Gastroesophageal sphincter (tissue), 4 donors: ENCODE data around the gene BCDIN3D. TPM values are rescaled to one million over a fixed set of nuclear protein-coding genes. Genes with fewer than 3 reads are reported as not detected.

Source experiments
- ATAC-seq: fragments of 150-250 bp; one replicate; pipeline ENCODE4 v1.9.1; 2016; ENCODE audit warnings: mild to moderate bottlenecking, moderate library complexity
- H3K27ac ChIP-seq, 4 donors: fragments of 200-600 bp; sonication (generic) in 3 of 4; 1 replicate in 3 of 4; 2 replicates in 1 of 4; pipeline ENCODE4 v1.5.1; 2016 to 2019
- H3K27me3 ChIP-seq: fragments of 200-600 bp; sonication (generic); one replicate; pipeline ENCODE4 v1.5.1; 2019
- H3K36me3 ChIP-seq, 2 donors: fragments of 200-600 bp; sonication (generic); one replicate each; pipeline ENCODE4 v1.5.1; 2019; ENCODE audit warnings: control low read depth in 1 of 2
- H3K4me1 ChIP-seq, 3 donors: fragments of 200-600 bp; sonication (generic); 1 replicate in 2 of 3; 2 replicates in 1 of 3; pipeline ENCODE4 v1.5.1; 2016 to 2019; ENCODE audit warnings: control low read depth in 2 of 3
- H3K4me3 ChIP-seq, 2 donors: fragments of 200-600 bp; sonication (generic); one replicate each; pipeline ENCODE4 v1.5.1; 2019; ENCODE audit warnings: mild to moderate bottlenecking in 1 of 2, moderate library complexity in 1 of 2
- H3K9me3 ChIP-seq, 3 donors: fragments of 200-600 bp; sonication (generic); one replicate each; pipeline ENCODE4 v1.5.1; 2017 to 2019; ENCODE audit warnings: control low read depth in 2 of 3
- CTCF ChIP-seq, 4 experiments: fragments of 200-600 bp in 2 of 4; fragments of 450-650 bp in 2 of 4; sonication (generic) in 1 of 4; IDR thresholded peaks; one replicate each; pipeline ENCODE4 v1.5.1; 2017 to 2019; ENCODE audit warnings: antibody characterized with exemption in 4 of 4, mild to moderate bottlenecking in 2 of 4, moderate library complexity in 2 of 4
- EP300 ChIP-seq: sonication (generic); formaldehyde crosslinking; IDR thresholded peaks from one replicate; pipeline ENCODE4 v1.6.1; 2017; ENCODE audit warnings: antibody characterized with exemption, mild to moderate bottlenecking
- POLR2A ChIP-seq, 2 donors: fragments of 450-650 bp; IDR thresholded peaks; one replicate each; pipeline ENCODE4 v1.6.1; 2017; ENCODE audit warnings: antibody characterized with exemption in 2 of 2, mild to moderate bottlenecking in 2 of 2, moderate library complexity in 1 of 2
- POLR2AphosphoS5 ChIP-seq: sonication (generic); formaldehyde crosslinking; IDR thresholded peaks from one replicate; pipeline ENCODE4 v1.6.1; 2017; ENCODE audit warnings: antibody characterized with exemption
- WGBS, 2 donors: methylation state at CpG; one replicate each; pipeline ENCODE4 v1.1.5; 2018; ENCODE audit warnings: low coverage in 1 of 2; 5-methylcytosine and 5-hydroxymethylcytosine counted together
- total RNA-seq, 4 donors: library from RNA; depleted of rRNA; stranded (reverse); fragments of >200 nt; gene quantifications; one replicate each; pipeline ENCODE4 v1.1.0, GENCODE V29; 2016

BCDIN3D gene
- total RNA-seq, 4 donors from 2014 or later, result 2.6 to 4.7 (median 3.4) TPM

DNA sequence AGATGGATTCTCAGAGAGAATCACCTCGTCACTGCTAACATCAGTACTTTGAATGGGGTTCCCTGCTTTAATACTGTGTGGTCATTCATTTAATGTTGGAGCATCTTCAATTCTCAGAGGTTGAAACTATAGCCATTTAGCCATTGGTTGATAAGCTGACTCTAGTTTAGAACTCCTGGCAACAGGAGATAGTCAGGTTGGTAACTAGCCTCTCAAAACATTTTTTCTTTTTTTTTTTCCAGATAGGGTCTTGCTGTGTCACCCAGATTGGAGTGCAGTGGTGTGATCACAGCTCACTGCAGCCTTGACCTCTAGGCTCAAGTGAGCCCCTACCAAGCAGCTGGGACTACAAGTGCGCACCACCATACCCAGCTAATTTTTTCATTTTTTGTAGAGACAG is 11.2 kb downstream of the BCDIN3D start:
- no peak for ATAC-seq
- H3K27ac ChIP-seq, result no peak overlapping the region
- H3K9me3 ChIP-seq, result no peaks in the 10 kb centered on the region
- peaks cover 3 to 20% (median 4%) of the 10 kb centered on the region in 3 donors for H3K4me1 ChIP-seq
- TF ChIP-seq POLR2AphosphoS5, result no peak
- no peaks in the 10 kb centered on the region for H3K36me3 ChIP-seq
- H3K27me3 ChIP-seq, result no peaks in the 10 kb centered on the region
- 90 to 94% methylated on average over 2 of the region's 2 CpGs for WGBS, 2 donors
- H3K4me3 ChIP-seq, result no peak overlapping the region

GRCh38 chr12:49828133-49829091 is 14.5 kb downstream of the BCDIN3D start, which contains the start of gene NCKAP5L:
Gene NCKAP5L (minus strand): TSS chr12:49828413. CDS start chr12:49804044, 24,369 bp downstream.
- H3K4me3 ChIP-seq, result peak within 1 kb of the TSS; percentile 78 to 92
- H3K27me3 ChIP-seq, result no peaks in the 10 kb centered on the region
- H3K27ac ChIP-seq, result peak within 1 kb of the TSS; percentile 78 to 98 (median 96)
- TF ChIP-seq POLR2A (IDR thresholded peaks at IDR 0.05) (peak in 1 of 2 donors; percentile 63), POLR2AphosphoS5 (peak; percentile 73), CTCF (IDR thresholded peaks at IDR 0.05) (peak in 1 of 4 experiments; percentile 15), EP300 (no peak)
- H3K9me3 ChIP-seq, result no peaks in the 10 kb centered on the region
- 0% methylated on average over 7 of the region's 61 CpGs; no CpG with 5 or more reads in 1 of the 2 donors for WGBS, 2 donors
- peaks cover 10 to 53% (median 33%) of the 10 kb centered on the region in 3 donors for H3K4me1 ChIP-seq
- peak; percentile 96 for ATAC-seq
- H3K36me3 ChIP-seq, result peaks cover 0 to 7% of the 10 kb centered on the region in 2 donors

DNA sequence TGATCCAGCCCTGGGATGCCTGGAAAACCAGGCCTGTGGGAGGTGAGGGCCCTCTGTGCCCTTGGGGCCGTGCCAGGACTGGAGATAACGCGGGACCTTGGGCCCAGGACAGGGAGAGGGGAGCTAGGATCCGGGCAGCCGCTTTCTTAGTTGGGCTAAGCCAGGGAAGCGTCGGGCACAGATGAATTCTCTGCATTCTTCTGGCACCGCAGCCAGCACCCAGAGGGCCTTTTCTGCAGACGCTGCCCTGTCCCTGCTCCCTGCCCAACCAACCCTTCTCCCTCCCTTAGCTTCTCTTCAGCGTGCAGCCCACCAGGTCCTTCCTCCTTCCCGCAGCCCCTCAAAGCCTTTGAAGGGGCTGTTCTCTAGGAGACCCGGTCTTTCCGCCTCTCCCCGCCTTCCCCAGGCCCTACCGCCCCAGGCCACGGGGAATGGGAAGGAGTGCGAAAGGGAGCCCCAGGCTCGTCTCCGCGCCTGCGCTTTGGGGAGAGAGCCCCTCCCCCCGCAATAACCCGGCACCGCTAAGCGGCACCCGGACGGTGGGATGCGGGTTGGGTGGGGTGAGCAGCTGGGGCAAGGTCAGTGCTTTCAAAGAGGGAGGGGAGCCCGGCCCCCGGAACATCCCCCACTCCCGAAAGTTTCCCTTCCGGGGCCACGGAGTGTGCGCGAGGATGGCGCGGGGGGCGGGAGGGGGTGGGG is 15.4 kb downstream of the BCDIN3D start:
- Histone ChIP-seq H3K27me3 (no peaks in the 10 kb centered on the region), H3K4me3 (peak overlapping the region; percentile 78 to 92), H3K27ac (peak overlapping the region; percentile 78 to 98 (median 96)), H3K4me1 (peaks cover 10 to 61% (median 33%) of the 10 kb centered on the region in 3 donors), H3K9me3 (no peaks in the 10 kb centered on the region), H3K36me3 (peaks cover 0 to 12% of the 10 kb centered on the region in 2 donors)
- ATAC-seq, result peak; percentile 39
- TF ChIP-seq CTCF (IDR thresholded peaks at IDR 0.05) (peak in 1 of 4 experiments; percentile 8), EP300 (no peak), POLR2A (IDR thresholded peaks at IDR 0.05) (no peak), POLR2AphosphoS5 (peak; percentile 21)
- 3% methylated on average over 8 of the region's 38 CpGs; no CpG with 5 or more reads in 1 of the 2 donors for WGBS, 2 donors

- Histone ChIP-seq H3K27me3 (no peaks in the 10 kb centered on the region), H3K27ac (peak overlapping the region; percentile 78 to 98 (median 96)), H3K9me3 (no peaks in the 10 kb centered on the region), H3K4me3 (peak overlapping the region; percentile 78 to 92), H3K36me3 (peaks cover 0 to 16% of the 10 kb centered on the region in 2 donors), H3K4me1 (peaks cover 10 to 66% (median 33%) of the 10 kb centered on the region in 3 donors)
- no peak for ATAC-seq
- TF ChIP-seq POLR2A (IDR thresholded peaks at IDR 0.05) (no peak), EP300 (no peak), POLR2AphosphoS5 (no peak), CTCF (IDR thresholded peaks at IDR 0.05) (no peak)
- 30 to 71% methylated on average over 1 to 5 of the region's 6 CpGs for WGBS, 2 donors
These were observed 15.9 kb downstream of the BCDIN3D start for GRCh38 chr12:49827051-49827400.

- no peak overlapping the region for H3K4me3 ChIP-seq
- TF ChIP-seq EP300 (no peak), POLR2AphosphoS5 (no peak), CTCF (IDR thresholded peaks at IDR 0.05) (no peak), POLR2A (IDR thresholded peaks at IDR 0.05) (no peak)
- peaks cover 10 to 76% (median 41%) of the 10 kb centered on the region in 3 donors for H3K4me1 ChIP-seq
- H3K27me3 ChIP-seq, result no peaks in the 10 kb centered on the region
- no peaks in the 10 kb centered on the region for H3K9me3 ChIP-seq
- peak overlapping the region in 3 of 4 donors; percentile 96 to 98 (median 97) for H3K27ac ChIP-seq
- ATAC-seq, result no peak
- H3K36me3 ChIP-seq, result peaks cover 0 to 18% of the 10 kb centered on the region in 2 donors
- 50% methylated on average over 2 of the region's 4 CpGs; no CpG with 5 or more reads in 1 of the 2 donors for WGBS, 2 donors
These were observed 16.9 kb downstream of the BCDIN3D start for GRCh38 chr12:49825971-49826421.
